Activated B cell treated with CpG ODN at 0.5 μM for 24 hours (primary cell): ENCODE measurements around the gene E2F7. TPM values are rescaled to one million over a fixed set of nuclear protein-coding genes. Genes with fewer than 3 reads are reported as not detected.

ENCODE experiments used
- ATAC-seq: fragments of 200-7000 bp; cut with Tn5 transposase; one replicate; pipeline ENCODE4 v1.10.0; 2021; ENCODE audit warnings: low read depth, mild to moderate bottlenecking, moderate library complexity
- CTCF ChIA-PET: fragments of 350-600 bp; sonication (Branson Sonifier 250); formaldehyde crosslinking; loops from one replicate; lab custom pipeline; 2021; ENCODE audit warnings: antibody characterized with exemption; lab: Charles Lee
- POLR2A ChIA-PET: fragments of 350-600 bp; sonication (Branson Sonifier 250); formaldehyde crosslinking; loops from one replicate; lab custom pipeline; 2021; ENCODE audit warnings: antibody characterized with exemption; lab: Charles Lee
- DNase-seq: peaks from one replicate; pipeline ENCODE4 v3.0.0; 2022
- H3K27ac Mint-ChIP-seq: one replicate; pipeline ENCODE4 v1.8.0; 2020; ENCODE audit warnings: mixed read lengths
- H3K27me3 Mint-ChIP-seq: one replicate; pipeline ENCODE4 v1.8.0; 2021; ENCODE audit warnings: mixed read lengths
- H3K36me3 Mint-ChIP-seq: one replicate; pipeline ENCODE4 v1.8.0; 2021; ENCODE audit warnings: low read depth, mixed read lengths
- H3K4me1 Mint-ChIP-seq: one replicate; pipeline ENCODE4 v1.8.0; 2021; ENCODE audit warnings: mixed read lengths
- H3K4me3 Mint-ChIP-seq: one replicate; pipeline ENCODE4 v1.8.0; 2020; ENCODE audit warnings: mild to moderate bottlenecking, mixed read lengths
- H3K9me3 Mint-ChIP-seq: one replicate; pipeline ENCODE4 v1.8.0; 2020; ENCODE audit warnings: mixed read lengths
- intact Hi-C: fragments of 100-400 bp; cut with micrococcal nuclease; formaldehyde crosslinking; loops from one replicate; pipeline ENCODE4 v1.15.1; 2024
- total RNA-seq: library from RNA; stranded (reverse); gene quantifications from 2 replicates; pipeline ENCODE4 v1.2.3, GENCODE V29; 2022
- TF ChIP-seq, protein P1 (sequence below): fragments of 200-600 bp; IDR thresholded peaks from one replicate; pipeline ENCODE4 v1.8.0; 2022; ENCODE audit warnings: antibody characterized with exemption, mild to moderate bottlenecking

The E2F7 gene
- total RNA-seq, 1 donor from 2014 or later = 0.95 TPM

GRCh38 chr12:77025782-77026314 lies 39.5 kb downstream of the E2F7 start:
- TF ChIP-seq, protein P1, sequence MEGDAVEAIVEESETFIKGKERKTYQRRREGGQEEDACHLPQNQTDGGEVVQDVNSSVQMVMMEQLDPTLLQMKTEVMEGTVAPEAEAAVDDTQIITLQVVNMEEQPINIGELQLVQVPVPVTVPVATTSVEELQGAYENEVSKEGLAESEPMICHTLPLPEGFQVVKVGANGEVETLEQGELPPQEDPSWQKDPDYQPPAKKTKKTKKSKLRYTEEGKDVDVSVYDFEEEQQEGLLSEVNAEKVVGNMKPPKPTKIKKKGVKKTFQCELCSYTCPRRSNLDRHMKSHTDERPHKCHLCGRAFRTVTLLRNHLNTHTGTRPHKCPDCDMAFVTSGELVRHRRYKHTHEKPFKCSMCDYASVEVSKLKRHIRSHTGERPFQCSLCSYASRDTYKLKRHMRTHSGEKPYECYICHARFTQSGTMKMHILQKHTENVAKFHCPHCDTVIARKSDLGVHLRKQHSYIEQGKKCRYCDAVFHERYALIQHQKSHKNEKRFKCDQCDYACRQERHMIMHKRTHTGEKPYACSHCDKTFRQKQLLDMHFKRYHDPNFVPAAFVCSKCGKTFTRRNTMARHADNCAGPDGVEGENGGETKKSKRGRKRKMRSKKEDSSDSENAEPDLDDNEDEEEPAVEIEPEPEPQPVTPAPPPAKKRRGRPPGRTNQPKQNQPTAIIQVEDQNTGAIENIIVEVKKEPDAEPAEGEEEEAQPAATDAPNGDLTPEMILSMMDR = no peak
- Mint-ChIP-seq H3K36me3 (no peaks in the 10 kb centered on the region), H3K27me3 (no peaks in the 10 kb centered on the region), H3K4me3 (no peak overlapping the region), H3K4me1 (no peaks in the 10 kb centered on the region), H3K27ac (no peak overlapping the region), H3K9me3 (no peaks in the 10 kb centered on the region)
- ChIA-PET CTCF (interaction anchor here (1.1 to 2.5 kb wide), 2 partner anchors 15 to 23 kb away, joined by 3 to 6 read pairs; no protein-coding TSS in a partner anchor), POLR2A (no interaction called here)
- no peak for DNase-seq
- ATAC-seq = no peak
- intact Hi-C loops = no loop called here

- CTCF ChIA-PET = no interaction called here
- ATAC-seq = no peak
- Mint-ChIP-seq H3K9me3 (no peaks in the 10 kb centered on the region), H3K4me1 (no peaks in the 10 kb centered on the region), H3K27me3 (no peaks in the 10 kb centered on the region), H3K27ac (no peak overlapping the region), H3K4me3 (no peak overlapping the region), H3K36me3 (no peaks in the 10 kb centered on the region)
- intact Hi-C loops = no loop called here
- DNase-seq = no peak
- TF ChIP-seq, protein P1 = no peak
- POLR2A ChIA-PET = no interaction called here
Measured at GRCh38 chr12:77023501-77023900, 41.9 kb downstream of the E2F7 start.

GRCh38 chr12:77019920-77020319 lies 45.4 kb downstream of the E2F7 start:
- intact Hi-C loops = no loop called here
- ChIA-PET POLR2A (no interaction called here), CTCF (interaction anchor here (1.5 to 3.8 kb wide), 2 partner anchors 9 to 11 kb away, joined by 3 to 31 read pairs; no protein-coding TSS in a partner anchor)
- Mint-ChIP-seq H3K36me3 (no peaks in the 10 kb centered on the region), H3K27ac (no peak overlapping the region), H3K27me3 (no peaks in the 10 kb centered on the region), H3K9me3 (no peaks in the 10 kb centered on the region), H3K4me1 (no peaks in the 10 kb centered on the region), H3K4me3 (no peak overlapping the region)
- TF ChIP-seq, protein P1 = no peak
- DNase-seq = no peak
- no peak for ATAC-seq

- intact Hi-C loops = no loop called here
- H3K4me3 Mint-ChIP-seq = no peak overlapping the region
- CTCF ChIA-PET = interaction anchor here (1.0 kb wide), 1 partner anchor 33 kb away, joined by 3 read pairs; no protein-coding TSS in a partner anchor
- TF ChIP-seq, protein P1 = no peak
- POLR2A ChIA-PET = interaction anchor here (0.6 kb wide), 1 partner anchor 847 kb away, joined by 3 read pairs; no protein-coding TSS in a partner anchor
- H3K4me1 Mint-ChIP-seq = no peaks in the 10 kb centered on the region
- H3K27ac Mint-ChIP-seq = no peak overlapping the region
- no peaks in the 10 kb centered on the region for H3K27me3 Mint-ChIP-seq
- no peaks in the 10 kb centered on the region for H3K36me3 Mint-ChIP-seq
- ATAC-seq (no peak), DNase-seq (no peak)
- H3K9me3 Mint-ChIP-seq = no peaks in the 10 kb centered on the region
Measured at GRCh38 chr12:77016606-77017005, 48.8 kb downstream of the E2F7 start.

DNA sequence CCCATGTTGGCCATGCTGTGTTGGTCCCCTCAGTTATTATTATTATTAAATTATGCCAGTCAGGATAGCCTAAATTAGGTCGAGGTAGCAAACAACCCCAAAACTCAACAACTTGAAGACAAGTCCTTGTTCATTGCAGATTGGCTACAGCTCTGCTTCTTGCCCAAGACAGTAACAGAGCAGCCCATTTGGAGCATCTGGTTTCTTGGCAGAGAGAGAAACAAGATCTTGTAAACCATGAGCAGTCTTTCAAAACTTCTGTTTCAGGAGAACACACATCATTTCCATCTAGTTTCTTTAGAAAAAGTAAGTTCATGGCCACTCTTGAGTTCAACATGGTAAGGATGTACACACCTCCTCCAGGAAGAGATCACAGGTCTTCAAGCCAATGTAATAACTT lies 52.3 kb downstream of the E2F7 start:
- H3K36me3 Mint-ChIP-seq = no peaks in the 10 kb centered on the region
- intact Hi-C loops = no loop called here

More for the DNA sequence above, 52.3 kb downstream of the E2F7 start:
- ChIA-PET POLR2A (no interaction called here), CTCF (interaction anchor here (1.5 kb wide), 1 partner anchor 392 kb away, joined by 4 read pairs; no protein-coding TSS in a partner anchor)
- TF ChIP-seq, protein P1 = no peak
- H3K27ac Mint-ChIP-seq = no peak overlapping the region
- ATAC-seq = no peak
- DNase-seq = no peak
- H3K9me3 Mint-ChIP-seq = no peaks in the 10 kb centered on the region
- no peak overlapping the region for H3K4me3 Mint-ChIP-seq
- peaks cover 8% of the 10 kb centered on the region for H3K27me3 Mint-ChIP-seq
- peaks cover 4% of the 10 kb centered on the region for H3K4me1 Mint-ChIP-seq
